Stomach smooth muscle (tissue), 2 donors: Measurements from ENCODE around the gene DERL3.

Experiments
- H3K27ac ChIP-seq: one replicate; pipeline ENCODE4 v1.7.0; 2013; ENCODE audit warnings: mild to moderate bottlenecking, low read length, inconsistent platforms
- H3K27me3 ChIP-seq, 2 donors: one replicate each; pipeline ENCODE4 v1.7.0; 2013; ENCODE audit warnings: low read length in 2 of 2; ENCODE audit not compliant: insufficient read depth in 2 of 2, control insufficient read depth in 1 of 2
- H3K36me3 ChIP-seq, 2 donors: one replicate each; pipeline ENCODE4 v1.7.0; 2013; ENCODE audit warnings: low read length in 2 of 2; ENCODE audit not compliant: control insufficient read depth in 2 of 2, insufficient read depth in 2 of 2
- H3K4me1 ChIP-seq: one replicate; pipeline ENCODE4 v1.7.0; 2013; ENCODE audit warnings: low read length; ENCODE audit not compliant: control insufficient read depth, insufficient read depth
- H3K4me3 ChIP-seq, 2 donors: one replicate each; pipeline ENCODE4 v1.7.0; 2013; ENCODE audit warnings: low read length in 2 of 2
- H3K9ac ChIP-seq, 2 donors: one replicate each; pipeline ENCODE4 v1.7.0; 2013; ENCODE audit warnings: low read length in 2 of 2, mild to moderate bottlenecking in 1 of 2
- H3K9me3 ChIP-seq, 2 donors: one replicate each; pipeline ENCODE4 v1.7.0; 2013; ENCODE audit warnings: low read length in 2 of 2; ENCODE audit not compliant: control insufficient read depth in 2 of 2
- donor health status: healthy.
- donor health status: Pancreatic carcinoma.

Gene DERL3

DNA sequence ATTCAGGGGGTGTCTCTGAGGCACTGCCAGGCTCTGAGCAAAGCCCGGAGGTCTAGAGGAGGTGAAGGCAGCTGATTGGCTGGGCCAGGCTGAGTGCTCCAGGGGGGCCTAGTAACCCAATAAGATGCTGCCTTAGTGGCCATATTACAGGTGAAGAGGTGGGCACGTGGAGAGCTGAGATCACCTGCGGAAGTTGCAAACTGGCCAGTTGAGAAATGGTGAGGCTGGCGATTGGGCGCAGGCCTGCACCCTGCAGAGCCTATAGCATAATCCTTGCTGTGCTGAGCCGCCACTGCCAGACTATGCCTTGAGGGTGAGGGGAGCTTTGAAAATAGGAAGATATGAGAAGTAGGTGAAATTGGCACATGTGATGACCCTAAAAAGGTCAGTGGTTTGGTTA lies 21.7 kb downstream of the DERL3 start:
- H3K27ac ChIP-seq, result no peak overlapping the region
- no peaks in the 10 kb centered on the region for H3K4me1 ChIP-seq
- no peaks in the 10 kb centered on the region for H3K27me3 ChIP-seq
- H3K4me3 ChIP-seq, result no peak overlapping the region
- no peak overlapping the region for H3K9ac ChIP-seq
- no peaks in the 10 kb centered on the region for H3K9me3 ChIP-seq
- peaks cover 30 to 42% of the 10 kb centered on the region in 2 donors for H3K36me3 ChIP-seq

DNA sequence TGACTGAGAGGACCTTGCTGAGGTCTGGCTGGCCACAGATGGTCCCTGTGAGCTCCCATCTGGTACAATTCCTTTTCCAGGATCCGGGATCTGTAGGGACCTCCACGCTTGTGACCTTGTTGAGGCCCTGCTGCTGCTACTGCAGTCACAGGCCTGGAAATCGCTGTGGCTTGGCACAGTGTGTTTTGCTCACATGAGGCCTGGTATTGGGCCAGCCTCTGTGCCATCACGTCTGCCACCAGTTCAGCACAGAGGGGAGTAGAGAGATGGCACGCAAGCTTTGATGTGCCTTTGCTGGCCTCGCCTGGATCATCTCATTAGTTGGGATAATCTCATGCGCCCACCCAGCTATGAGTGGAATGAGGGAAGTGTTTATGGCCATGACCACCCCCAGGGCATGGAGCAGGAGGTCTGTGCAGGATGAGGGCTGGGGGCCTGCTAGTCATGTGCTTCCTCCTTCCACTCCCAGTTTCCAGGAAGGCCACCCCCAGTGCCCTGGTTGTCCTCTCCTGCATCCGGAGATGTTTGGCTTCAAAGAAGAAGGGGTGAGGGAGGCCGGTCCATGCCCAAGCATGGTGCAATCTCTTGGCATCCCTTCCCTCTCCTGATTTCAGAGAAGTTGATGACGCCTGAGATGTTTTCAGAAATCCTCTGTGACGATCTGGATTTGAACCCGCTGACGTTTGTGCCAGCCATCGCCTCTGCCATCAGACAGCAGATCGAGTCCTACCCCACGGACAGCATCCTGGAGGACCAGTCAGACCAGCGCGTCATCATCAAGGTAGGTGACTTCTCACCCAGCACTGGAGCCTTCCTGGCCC lies 22.4 kb downstream of the DERL3 start:
- Histone ChIP-seq H3K4me3 (no peak overlapping the region), H3K27me3 (no peaks in the 10 kb centered on the region), H3K9me3 (no peaks in the 10 kb centered on the region), H3K36me3 (peaks cover 35 to 40% of the 10 kb centered on the region in 2 donors), H3K4me1 (no peaks in the 10 kb centered on the region), H3K9ac (no peak overlapping the region), H3K27ac (no peak overlapping the region)

DNA sequence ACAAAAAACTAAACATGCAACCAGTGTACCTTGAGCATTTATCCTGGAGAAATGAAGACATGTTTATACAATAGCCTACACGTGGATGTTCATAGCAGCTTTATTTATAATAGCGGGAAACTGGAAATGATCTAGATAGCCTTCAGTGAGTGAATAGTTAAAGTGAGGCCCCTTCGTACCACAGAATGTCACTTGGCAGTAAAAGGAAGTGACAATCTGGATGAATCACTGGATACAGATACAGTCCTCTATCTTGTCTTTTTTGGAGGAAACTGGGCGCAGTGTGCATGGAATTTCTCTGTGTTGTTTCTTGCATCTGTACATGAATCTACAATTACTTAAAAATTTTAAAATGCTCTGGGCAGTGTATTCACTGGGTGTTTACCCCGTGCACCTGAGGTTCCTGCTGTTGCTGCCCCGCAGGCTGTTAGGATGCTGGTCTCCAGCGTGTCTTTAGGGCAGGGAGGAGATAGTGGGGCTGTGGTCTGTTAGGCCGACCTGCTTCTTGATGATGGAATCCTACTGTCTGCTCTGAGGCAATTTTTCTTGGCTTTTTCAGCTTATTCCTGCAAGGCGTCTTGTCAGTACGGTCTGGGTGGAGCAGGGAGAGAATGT lies 23.2 kb downstream of the DERL3 start:
- H3K4me3 ChIP-seq, result no peak overlapping the region
- H3K36me3 ChIP-seq, result peaks cover 33 to 36% of the 10 kb centered on the region in 2 donors
- H3K9me3 ChIP-seq, result no peaks in the 10 kb centered on the region
- H3K27ac ChIP-seq, result no peak overlapping the region
- no peak overlapping the region for H3K9ac ChIP-seq
- no peaks in the 10 kb centered on the region for H3K27me3 ChIP-seq
- H3K4me1 ChIP-seq, result no peaks in the 10 kb centered on the region

DNA sequence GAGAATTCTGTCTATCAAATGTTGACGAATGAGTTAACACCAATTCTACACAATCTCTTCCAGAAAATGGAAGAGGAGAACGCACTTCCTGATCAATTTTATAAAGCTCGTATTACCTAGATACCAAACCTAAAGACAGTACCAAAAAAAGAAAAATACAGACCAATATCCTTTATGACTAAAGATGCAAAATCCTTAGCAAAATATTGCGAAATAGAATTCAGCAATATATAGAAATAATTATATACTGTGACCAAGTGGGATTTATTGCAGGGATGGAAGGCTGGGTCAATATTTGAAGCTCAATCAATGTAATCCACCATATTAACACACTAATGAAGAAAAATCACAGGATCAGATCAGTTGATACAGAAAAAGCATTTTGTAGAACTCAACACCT lies 26.4 kb downstream of the DERL3 start:
- H3K4me1 ChIP-seq, result no peaks in the 10 kb centered on the region
- no peaks in the 10 kb centered on the region for H3K27me3 ChIP-seq
- no peaks in the 10 kb centered on the region for H3K9me3 ChIP-seq
- no peak overlapping the region for H3K4me3 ChIP-seq
- no peak overlapping the region for H3K27ac ChIP-seq
- H3K9ac ChIP-seq, result no peak overlapping the region
- peaks cover 19 to 30% of the 10 kb centered on the region in 2 donors for H3K36me3 ChIP-seq

DNA sequence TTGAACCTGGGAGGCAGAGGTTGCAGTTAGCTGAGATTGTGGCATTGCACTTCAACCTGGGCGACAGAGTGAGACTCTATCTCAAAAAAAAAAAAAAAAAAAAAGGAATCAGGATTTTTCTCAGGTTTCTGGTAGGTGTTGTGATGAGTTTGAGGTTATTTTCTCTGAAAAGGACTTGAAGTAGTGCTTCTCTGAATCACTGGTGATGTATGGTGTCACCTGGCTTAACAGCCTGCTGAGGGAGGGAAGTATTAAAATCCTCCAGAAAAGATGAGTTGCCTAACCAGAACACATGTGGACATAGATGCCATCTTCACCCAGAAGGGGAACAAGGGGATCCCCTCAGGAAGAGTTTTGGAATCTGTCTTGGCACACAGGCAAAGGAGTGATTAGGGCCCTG lies 32.0 kb downstream of the DERL3 start:
- Histone ChIP-seq H3K9me3 (no peaks in the 10 kb centered on the region), H3K4me3 (no peak overlapping the region), H3K36me3 (peaks cover 38 to 44% of the 10 kb centered on the region in 2 donors)

DNA sequence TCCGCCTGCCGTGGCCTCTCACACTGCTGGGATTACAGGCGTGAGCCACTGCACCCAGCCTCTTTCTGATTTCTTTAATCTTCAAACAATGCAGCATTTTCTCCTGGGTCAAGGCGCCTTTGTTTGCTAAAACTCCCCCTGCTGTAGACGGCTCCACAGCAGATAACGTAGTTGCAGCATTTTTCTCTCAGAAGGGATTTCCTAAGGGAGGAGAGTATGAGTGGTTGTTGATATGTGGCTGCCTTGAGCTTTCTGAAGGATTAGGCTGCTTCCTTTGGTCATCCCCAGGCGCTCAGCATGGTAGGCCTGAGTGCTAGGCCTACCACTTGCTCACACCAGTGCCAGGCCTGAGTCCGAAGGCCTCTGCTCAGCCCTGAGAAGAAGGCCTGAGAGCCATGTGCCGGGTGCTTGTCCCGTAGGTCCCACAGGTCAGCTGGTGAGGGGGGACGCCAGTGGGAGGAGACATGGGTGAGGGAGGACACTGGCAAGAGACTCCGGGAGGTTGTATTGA lies 34.0 kb downstream of the DERL3 start:
- H3K9me3 ChIP-seq, result no peaks in the 10 kb centered on the region
- H3K36me3 ChIP-seq, result peaks cover 50 to 57% of the 10 kb centered on the region in 2 donors
- H3K27ac ChIP-seq, result no peak overlapping the region
- H3K4me3 ChIP-seq, result no peak overlapping the region
- no peaks in the 10 kb centered on the region for H3K4me1 ChIP-seq
- no peak overlapping the region for H3K9ac ChIP-seq
- H3K27me3 ChIP-seq, result no peaks in the 10 kb centered on the region

More for the DNA sequence above, 32.0 kb downstream of the DERL3 start:
- Histone ChIP-seq H3K27me3 (no peaks in the 10 kb centered on the region), H3K27ac (no peak overlapping the region), H3K9ac (no peak overlapping the region), H3K4me1 (no peaks in the 10 kb centered on the region)

DNA sequence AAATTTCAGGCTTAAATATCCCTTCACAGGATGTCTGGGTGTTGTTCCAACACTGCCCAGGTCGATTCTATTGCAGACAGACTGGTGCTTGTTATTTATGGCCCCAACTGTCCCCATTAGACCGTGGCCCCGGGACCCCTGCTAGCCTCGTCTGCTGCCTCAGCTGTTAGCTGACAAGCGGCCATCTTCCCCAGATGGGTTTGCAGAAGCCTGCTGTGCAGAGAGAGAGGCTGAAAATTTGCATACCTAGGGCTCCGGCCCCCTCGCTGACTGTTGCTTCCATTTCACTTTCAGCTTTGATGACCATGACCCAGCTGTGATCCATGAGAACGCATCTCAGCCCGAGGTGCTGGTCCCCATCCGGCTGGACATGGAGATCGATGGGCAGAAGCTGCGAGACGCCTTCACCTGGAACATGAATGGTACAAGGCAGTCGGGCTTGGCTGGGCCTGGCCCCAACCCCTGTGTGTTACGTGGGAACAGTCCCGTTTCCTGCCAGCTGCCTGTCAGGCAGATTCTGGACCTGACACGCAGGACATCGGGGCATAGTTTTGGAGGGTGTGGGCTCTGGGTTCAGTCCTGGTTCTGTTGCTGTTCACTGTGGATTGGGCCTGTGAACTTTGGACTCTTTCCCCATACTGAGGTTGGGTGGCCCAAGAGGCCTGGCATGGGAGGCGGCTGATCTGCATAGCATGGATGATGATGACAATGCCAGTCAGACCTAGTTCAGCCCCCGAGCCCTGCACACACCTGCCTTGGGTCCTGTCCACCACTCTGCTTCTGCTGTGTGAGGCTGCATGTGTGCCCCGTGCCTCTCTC lies 35.6 kb downstream of the DERL3 start:
- no peaks in the 10 kb centered on the region for H3K27me3 ChIP-seq
- H3K4me3 ChIP-seq, result no peak overlapping the region
- no peaks in the 10 kb centered on the region for H3K4me1 ChIP-seq
- H3K9ac ChIP-seq, result no peak overlapping the region
- H3K36me3 ChIP-seq, result peaks cover 53 to 57% of the 10 kb centered on the region in 2 donors
- H3K9me3 ChIP-seq, result no peaks in the 10 kb centered on the region
- H3K27ac ChIP-seq, result no peak overlapping the region

DNA sequence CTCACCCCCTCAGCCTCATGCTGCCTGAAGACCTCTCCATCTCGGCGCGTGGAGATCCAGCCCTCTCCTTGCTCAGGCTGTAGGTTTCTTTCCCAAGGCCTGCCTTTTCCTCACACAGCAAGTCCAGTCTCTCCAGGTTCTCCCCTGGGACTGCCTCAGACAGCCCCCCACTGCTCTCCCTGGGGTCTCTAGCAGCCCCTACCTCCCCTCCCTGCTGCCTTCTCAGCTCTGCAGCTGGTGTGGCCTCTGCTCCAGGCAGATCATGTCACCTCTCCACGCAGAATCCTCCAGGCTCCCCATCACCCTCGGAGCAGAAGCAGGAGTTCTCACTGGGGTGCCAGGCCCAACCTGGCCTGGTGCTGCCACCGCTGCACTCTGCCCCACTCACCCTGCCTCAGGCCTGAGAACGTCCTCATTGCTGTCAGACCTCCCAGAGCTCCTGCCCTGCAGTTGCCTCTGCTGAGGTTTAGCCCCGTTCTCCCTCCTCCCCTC lies 36.9 kb downstream of the DERL3 start:
- Histone ChIP-seq H3K9me3 (no peaks in the 10 kb centered on the region), H3K36me3 (peaks cover 53 to 57% of the 10 kb centered on the region in 2 donors)

DNA sequence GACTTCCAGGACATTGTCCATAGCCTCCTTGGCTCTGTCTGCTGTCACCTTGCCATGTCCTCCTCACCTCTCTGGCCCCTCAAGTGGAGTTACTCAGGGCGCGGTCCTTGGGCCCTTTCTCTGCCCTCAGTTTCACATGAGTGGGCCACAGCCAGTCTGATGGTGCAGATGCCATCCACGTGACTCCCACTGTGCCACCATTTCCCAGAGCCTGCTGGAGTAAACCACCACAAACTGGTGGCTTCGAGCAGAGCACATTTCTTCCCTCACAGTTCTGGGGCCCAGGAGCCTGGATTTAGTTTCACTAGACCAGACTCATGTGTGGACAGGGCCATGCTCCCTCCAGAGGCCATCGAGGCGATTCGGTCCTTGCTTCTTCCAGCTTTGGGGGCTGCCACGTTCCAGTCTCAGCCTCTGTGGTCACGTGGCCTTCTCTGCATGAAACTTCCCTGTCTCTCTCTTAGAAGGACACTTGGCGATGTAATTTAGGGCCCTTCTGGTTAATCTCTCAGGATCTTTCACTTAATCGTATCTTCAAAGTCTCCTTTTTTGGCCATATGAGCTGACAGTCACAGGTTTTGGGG lies 37.5 kb downstream of the DERL3 start:
- Histone ChIP-seq H3K36me3 (peaks cover 58 to 59% of the 10 kb centered on the region in 2 donors), H3K27ac (no peak overlapping the region), H3K27me3 (no peaks in the 10 kb centered on the region), H3K9ac (no peak overlapping the region), H3K4me3 (no peak overlapping the region), H3K9me3 (no peaks in the 10 kb centered on the region), H3K4me1 (no peaks in the 10 kb centered on the region)

More for the DNA sequence above, 36.9 kb downstream of the DERL3 start:
- no peak overlapping the region for H3K27ac ChIP-seq
- H3K9ac ChIP-seq, result no peak overlapping the region
- H3K4me1 ChIP-seq, result no peaks in the 10 kb centered on the region
- H3K4me3 ChIP-seq, result no peak overlapping the region
- no peaks in the 10 kb centered on the region for H3K27me3 ChIP-seq
